GM19043 (cell line): Measurements from ENCODE around the gene CEP170B.
"Not testable (repeated sequence)": the region's sequence is repeated elsewhere in the genome, so short reads cannot be mapped to it uniquely, and the experiment has no call there.

Experiments
- ATAC-seq: cut with Tn5 transposase; IDR thresholded peaks from one replicate; pipeline ENCODE4 v1.9.1; 2021; ENCODE audit warnings: low read depth; ENCODE audit not compliant: unreplicated experiment

Gene CEP170B

GRCh38 chr14:104903990-104904389, 38.9 kb downstream of the CEP170B start:
- ATAC-seq: no peak

GRCh38 chr14:104904650-104905578, 39.8 kb downstream of the CEP170B start:
- ATAC-seq: not testable (repeated sequence)

GRCh38 chr14:104905579-104905933, 40.5 kb downstream of the CEP170B start:
- ATAC-seq: not testable (repeated sequence)

GRCh38 chr14:104908303-104908702, 43.2 kb downstream of the CEP170B start:
- ATAC-seq: no peak

GRCh38 chr14:104912053-104912452, 47.0 kb downstream of the CEP170B start:
- no peak for ATAC-seq

GRCh38 chr14:104913435-104913834, 48.4 kb downstream of the CEP170B start:
- ATAC-seq: no peak

- ATAC-seq: no peak
Observed at GRCh38 chr14:104917116-104917515, 52.0 kb downstream of the CEP170B start.

GRCh38 chr14:104917993-104918392, 52.9 kb downstream of the CEP170B start:
- no peak for ATAC-seq

- not testable (repeated sequence) for ATAC-seq
Observed at GRCh38 chr14:104919152-104919992, 54.3 kb downstream of the CEP170B start.

GRCh38 chr14:104919993-104920315, 54.9 kb downstream of the CEP170B start:
- no peak for ATAC-seq

- no peak for ATAC-seq
Observed at GRCh38 chr14:104923640-104924420, 58.8 kb downstream of the CEP170B start.

GRCh38 chr14:104924421-104925213, 59.5 kb downstream of the CEP170B start, which contains the start of gene PLD4:
Gene PLD4, plus strand, starts transcription at chr14:104924879. Its CDS starts 2,262 bp downstream, at chr14:104927141.
- ATAC-seq: no peak

GRCh38 chr14:104925214-104925854, 60.3 kb downstream of the CEP170B start:
- ATAC-seq: no peak

- no peak for ATAC-seq
Observed at GRCh38 chr14:104925855-104926609, 61.0 kb downstream of the CEP170B start.

GRCh38 chr14:104926619-104927431, 61.8 kb downstream of the CEP170B start:
- peak; percentile 86 for ATAC-seq

- ATAC-seq: no peak
Observed at GRCh38 chr14:104927432-104927816, 62.4 kb downstream of the CEP170B start.

- no peak for ATAC-seq
Observed at GRCh38 chr14:104927901-104928300, 62.8 kb downstream of the CEP170B start.
